ENCODE measurements around the gene RACGAP1.

DNA sequence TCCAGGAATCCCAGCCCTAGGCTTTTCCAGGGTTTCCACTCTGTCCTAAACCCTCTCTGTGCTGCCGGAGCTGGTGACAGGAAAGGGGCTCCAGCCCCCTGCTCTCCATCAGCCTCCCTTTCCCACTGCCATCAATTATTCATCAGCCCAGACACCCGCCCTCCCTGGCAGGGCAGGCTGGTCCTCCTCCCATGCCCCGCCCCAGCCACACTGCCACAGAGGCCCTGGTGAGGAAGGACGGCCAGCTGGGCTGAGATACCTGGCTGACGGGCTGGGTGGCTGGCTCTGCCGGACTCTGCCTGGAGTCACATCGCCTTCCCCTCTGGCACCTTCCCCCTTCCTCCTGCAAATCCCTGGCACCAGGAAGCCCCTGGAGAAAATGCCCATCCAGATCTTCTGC is 47.9 kb upstream of the RACGAP1 start:
- TF ChIP-seq, protein P1, sequence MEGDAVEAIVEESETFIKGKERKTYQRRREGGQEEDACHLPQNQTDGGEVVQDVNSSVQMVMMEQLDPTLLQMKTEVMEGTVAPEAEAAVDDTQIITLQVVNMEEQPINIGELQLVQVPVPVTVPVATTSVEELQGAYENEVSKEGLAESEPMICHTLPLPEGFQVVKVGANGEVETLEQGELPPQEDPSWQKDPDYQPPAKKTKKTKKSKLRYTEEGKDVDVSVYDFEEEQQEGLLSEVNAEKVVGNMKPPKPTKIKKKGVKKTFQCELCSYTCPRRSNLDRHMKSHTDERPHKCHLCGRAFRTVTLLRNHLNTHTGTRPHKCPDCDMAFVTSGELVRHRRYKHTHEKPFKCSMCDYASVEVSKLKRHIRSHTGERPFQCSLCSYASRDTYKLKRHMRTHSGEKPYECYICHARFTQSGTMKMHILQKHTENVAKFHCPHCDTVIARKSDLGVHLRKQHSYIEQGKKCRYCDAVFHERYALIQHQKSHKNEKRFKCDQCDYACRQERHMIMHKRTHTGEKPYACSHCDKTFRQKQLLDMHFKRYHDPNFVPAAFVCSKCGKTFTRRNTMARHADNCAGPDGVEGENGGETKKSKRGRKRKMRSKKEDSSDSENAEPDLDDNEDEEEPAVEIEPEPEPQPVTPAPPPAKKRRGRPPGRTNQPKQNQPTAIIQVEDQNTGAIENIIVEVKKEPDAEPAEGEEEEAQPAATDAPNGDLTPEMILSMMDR (conservative IDR thresholded peaks at IDR 0.05; ENCODE audit: low read depth in 2 of 2): no peak
- no peak for TF ChIP-seq EZH2 (IDR thresholded peaks at IDR 0.05; ENCODE audit: low read depth, unreplicated experiment)
- TF ChIP-seq EZH2phosphoT487 (IDR thresholded peaks at IDR 0.05; ENCODE audit: unreplicated experiment): no peak
- TF ChIP-seq, protein P2, sequence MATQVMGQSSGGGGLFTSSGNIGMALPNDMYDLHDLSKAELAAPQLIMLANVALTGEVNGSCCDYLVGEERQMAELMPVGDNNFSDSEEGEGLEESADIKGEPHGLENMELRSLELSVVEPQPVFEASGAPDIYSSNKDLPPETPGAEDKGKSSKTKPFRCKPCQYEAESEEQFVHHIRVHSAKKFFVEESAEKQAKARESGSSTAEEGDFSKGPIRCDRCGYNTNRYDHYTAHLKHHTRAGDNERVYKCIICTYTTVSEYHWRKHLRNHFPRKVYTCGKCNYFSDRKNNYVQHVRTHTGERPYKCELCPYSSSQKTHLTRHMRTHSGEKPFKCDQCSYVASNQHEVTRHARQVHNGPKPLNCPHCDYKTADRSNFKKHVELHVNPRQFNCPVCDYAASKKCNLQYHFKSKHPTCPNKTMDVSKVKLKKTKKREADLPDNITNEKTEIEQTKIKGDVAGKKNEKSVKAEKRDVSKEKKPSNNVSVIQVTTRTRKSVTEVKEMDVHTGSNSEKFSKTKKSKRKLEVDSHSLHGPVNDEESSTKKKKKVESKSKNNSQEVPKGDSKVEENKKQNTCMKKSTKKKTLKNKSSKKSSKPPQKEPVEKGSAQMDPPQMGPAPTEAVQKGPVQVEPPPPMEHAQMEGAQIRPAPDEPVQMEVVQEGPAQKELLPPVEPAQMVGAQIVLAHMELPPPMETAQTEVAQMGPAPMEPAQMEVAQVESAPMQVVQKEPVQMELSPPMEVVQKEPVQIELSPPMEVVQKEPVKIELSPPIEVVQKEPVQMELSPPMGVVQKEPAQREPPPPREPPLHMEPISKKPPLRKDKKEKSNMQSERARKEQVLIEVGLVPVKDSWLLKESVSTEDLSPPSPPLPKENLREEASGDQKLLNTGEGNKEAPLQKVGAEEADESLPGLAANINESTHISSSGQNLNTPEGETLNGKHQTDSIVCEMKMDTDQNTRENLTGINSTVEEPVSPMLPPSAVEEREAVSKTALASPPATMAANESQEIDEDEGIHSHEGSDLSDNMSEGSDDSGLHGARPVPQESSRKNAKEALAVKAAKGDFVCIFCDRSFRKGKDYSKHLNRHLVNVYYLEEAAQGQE (IDR thresholded peaks at IDR 0.05; ENCODE audit: unreplicated experiment): no peak
- TF ChIP-seq POLR2AphosphoS5 (IDR thresholded peaks at IDR 0.05; ENCODE audit: low read depth): no peak
- TF ChIP-seq NANOG (IDR thresholded peaks at IDR 0.05; ENCODE audit: borderline replicate concordance): no peak
- no peak for TF ChIP-seq CREB1 (CRISPR knock-in tag; IDR thresholded peaks at IDR 0.05; ENCODE audit: low read depth)
- no peak for TF ChIP-seq STAT1 (IDR thresholded peaks at IDR 0.05; ENCODE audit: unreplicated experiment)
- TF ChIP-seq JUNB (IDR thresholded peaks at IDR 0.05; ENCODE audit: unreplicated experiment): no peak
- TF ChIP-seq, protein P3, sequence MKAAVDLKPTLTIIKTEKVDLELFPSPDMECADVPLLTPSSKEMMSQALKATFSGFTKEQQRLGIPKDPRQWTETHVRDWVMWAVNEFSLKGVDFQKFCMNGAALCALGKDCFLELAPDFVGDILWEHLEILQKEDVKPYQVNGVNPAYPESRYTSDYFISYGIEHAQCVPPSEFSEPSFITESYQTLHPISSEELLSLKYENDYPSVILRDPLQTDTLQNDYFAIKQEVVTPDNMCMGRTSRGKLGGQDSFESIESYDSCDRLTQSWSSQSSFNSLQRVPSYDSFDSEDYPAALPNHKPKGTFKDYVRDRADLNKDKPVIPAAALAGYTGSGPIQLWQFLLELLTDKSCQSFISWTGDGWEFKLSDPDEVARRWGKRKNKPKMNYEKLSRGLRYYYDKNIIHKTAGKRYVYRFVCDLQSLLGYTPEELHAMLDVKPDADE (IDR thresholded peaks at IDR 0.05): no peak

Data from GM23338 (cell line).